ENCODE data around the gene PGBD2. TPM values are rescaled to one million over a fixed set of nuclear protein-coding genes. Genes with fewer than 3 reads are reported as not detected.
"Not testable (repeated sequence)": the region's sequence is repeated elsewhere in the genome, so short reads cannot be mapped to it uniquely, and the experiment has no call there.

PGBD2 gene
- total RNA-seq, 4 donors from 2014 or later, result 3.3 to 7.3 (median 5.4) TPM

GRCh38 chr1:248873993-248874533, 32.0 kb upstream of the PGBD2 start:
- Histone ChIP-seq H3K27ac (peak overlapping the region; percentile 94 to 98 (median 97)), H3K27me3 (no peaks in the 10 kb centered on the region), H3K4me1 (peaks cover 0 to 9% (median 0%) of the 10 kb centered on the region in 4 donors), H3K36me3 (no peaks in the 10 kb centered on the region), H3K4me3 (peak overlapping the region; percentile 65 to 86 (median 77)), H3K9me3 (no peaks in the 10 kb centered on the region)
- WGBS, 2 donors, result 5 to 7% methylated on average over 23 of the region's 23 CpGs
- DNase-seq (ENCODE audit: low spot score in 2 of 2), result peak; percentile 53 to 78
- peak in 1 of 2 donors; percentile 56 for TF ChIP-seq EP300 (IDR thresholded peaks at IDR 0.05)
- TF ChIP-seq CTCF (IDR thresholded peaks at IDR 0.05), result no peak
- no peak for TF ChIP-seq POLR2A (IDR thresholded peaks at IDR 0.05)

GRCh38 chr1:248881261-248881660, 24.8 kb upstream of the PGBD2 start:
- Histone ChIP-seq H3K27ac (no peak overlapping the region), H3K36me3 (no peaks in the 10 kb centered on the region), H3K4me1 (peaks cover 0 to under 1% (median 0%) of the 10 kb centered on the region in 4 donors), H3K27me3 (no peaks in the 10 kb centered on the region), H3K9me3 (no peaks in the 10 kb centered on the region), H3K4me3 (no peak overlapping the region)
- DNase-seq (ENCODE audit: low spot score in 2 of 2), result no peak
- TF ChIP-seq EP300 (IDR thresholded peaks at IDR 0.05) (no peak), CTCF (IDR thresholded peaks at IDR 0.05) (no peak), POLR2A (IDR thresholded peaks at IDR 0.05) (no peak)
- 81 to 85% methylated on average over 1 of the region's 1 CpG for WGBS, 2 donors

GRCh38 chr1:248882427-248882826, 23.6 kb upstream of the PGBD2 start:
- not testable (repeated sequence) for H3K9me3 ChIP-seq; DNase-seq (ENCODE audit: low spot score in 2 of 2); H3K27me3 ChIP-seq; H3K36me3 ChIP-seq; H3K27ac ChIP-seq; H3K4me1 ChIP-seq; H3K4me3 ChIP-seq
- 66 to 71% methylated on average over 7 of the region's 7 CpGs for WGBS, 2 donors

- Histone ChIP-seq H3K4me3 (no peak overlapping the region), H3K9me3 (no peaks in the 10 kb centered on the region), H3K4me1 (peaks cover 0 to 6% (median 0%) of the 10 kb centered on the region in 4 donors), H3K36me3 (no peaks in the 10 kb centered on the region), H3K27me3 (peaks cover 0 to under 1% of the 10 kb centered on the region in 2 donors), H3K27ac (no peak overlapping the region)
- DNase-seq (ENCODE audit: low spot score in 2 of 2), result no peak
- TF ChIP-seq EP300 (IDR thresholded peaks at IDR 0.05), result no peak
- no peak for TF ChIP-seq POLR2A (IDR thresholded peaks at IDR 0.05)
- no peak for TF ChIP-seq CTCF (IDR thresholded peaks at IDR 0.05)
- 42 to 47% methylated on average over 1 of the region's 1 CpG for WGBS, 2 donors
Observed at GRCh38 chr1:248884632-248885295, 21.3 kb upstream of the PGBD2 start.

GRCh38 chr1:248885646-248886045, 20.4 kb upstream of the PGBD2 start:
- 91% methylated on average over 1 of the region's 1 CpG for WGBS, 2 donors
- TF ChIP-seq CTCF (IDR thresholded peaks at IDR 0.05) (no peak), POLR2A (IDR thresholded peaks at IDR 0.05) (no peak), EP300 (IDR thresholded peaks at IDR 0.05) (no peak)
- Histone ChIP-seq H3K9me3 (no peaks in the 10 kb centered on the region), H3K36me3 (no peaks in the 10 kb centered on the region), H3K27me3 (peaks cover 0 to 4% of the 10 kb centered on the region in 2 donors), H3K4me3 (no peak overlapping the region), H3K27ac (no peak overlapping the region), H3K4me1 (peaks cover 0 to 6% (median 0%) of the 10 kb centered on the region in 4 donors)
- no peak for DNase-seq (ENCODE audit: low spot score in 2 of 2)
